Measurements from ENCODE around the gene R3HDM2. TPM values are rescaled to one million over a fixed set of nuclear protein-coding genes. Genes with fewer than 3 reads are reported as not detected.

Gene R3HDM2
- total RNA-seq, 4 donors from 2014 or later: 26.3 to 56.9 (median 33.3) TPM

- Histone ChIP-seq H3K27me3 (no peaks in the 10 kb centered on the region), H3K36me3 (peaks cover 0 to 38% (median 17%) of the 10 kb centered on the region in 4 donors), H3K4me1 (no peaks in the 10 kb centered on the region), H3K4me3 (no peak overlapping the region), H3K9me3 (no peaks in the 10 kb centered on the region), H3K27ac (no peak overlapping the region)
- in situ Hi-C loops (cut with MboI; ENCODE audit: low pct_ligation_motif_present in 1 of 4, low pct_unique_long_range_greater_than_20kb in 1 of 4, low sequenced_read_pairs in 3 of 4) (no loop called here), intact Hi-C loops (cut with DNase I; ENCODE audit: low total_unique reads) (loop anchor here (5.0 kb wide), 1 partner anchor 192 kb away; no protein-coding TSS in a partner anchor)
- WGBS, 2 donors (ENCODE audit: low coverage in 1 of 2): 90 to 92% methylated on average over 3 to 4 of the region's 4 CpGs
- DNase-seq: no peak
- TF ChIP-seq POLR2A (IDR thresholded peaks at IDR 0.05) (no peak), POLR2AphosphoS5 (IDR thresholded peaks at IDR 0.05) (no peak), EP300 (IDR thresholded peaks at IDR 0.05; ENCODE audit: low read depth) (no peak), CTCF (IDR thresholded peaks at IDR 0.05) (no peak)
These were observed 170.5 kb downstream of the R3HDM2 start for GRCh38 chr12:57260366-57260765.

- Histone ChIP-seq H3K9me3 (no peaks in the 10 kb centered on the region), H3K4me3 (no peak overlapping the region), H3K27ac (no peak overlapping the region), H3K27me3 (no peaks in the 10 kb centered on the region), H3K36me3 (peaks cover 0 to 33% (median 16%) of the 10 kb centered on the region in 4 donors), H3K4me1 (no peaks in the 10 kb centered on the region)
- intact Hi-C loops (cut with DNase I; ENCODE audit: low total_unique reads) (no loop called here), in situ Hi-C loops (cut with MboI; ENCODE audit: low pct_ligation_motif_present in 1 of 4, low pct_unique_long_range_greater_than_20kb in 1 of 4, low sequenced_read_pairs in 3 of 4) (no loop called here)
- WGBS, 2 donors (ENCODE audit: low coverage in 1 of 2): 72 to 73% methylated on average over 2 to 6 of the region's 6 CpGs
- TF ChIP-seq EP300 (IDR thresholded peaks at IDR 0.05; ENCODE audit: low read depth) (no peak), POLR2AphosphoS5 (IDR thresholded peaks at IDR 0.05) (no peak), POLR2A (IDR thresholded peaks at IDR 0.05) (no peak), CTCF (IDR thresholded peaks at IDR 0.05) (no peak)
- no peak for DNase-seq
These were observed 171.6 kb downstream of the R3HDM2 start for GRCh38 chr12:57258977-57259970.

GRCh38 chr12:57255916-57256315, 174.9 kb downstream of the R3HDM2 start:
- no peak overlapping the region for H3K4me3 ChIP-seq
- no peaks in the 10 kb centered on the region for H3K27me3 ChIP-seq
- peaks cover 0 to 33% (median 16%) of the 10 kb centered on the region in 4 donors for H3K36me3 ChIP-seq
- 81 to 90% methylated on average over 4 to 6 of the region's 6 CpGs for WGBS, 2 donors (ENCODE audit: low coverage in 1 of 2)
- no peaks in the 10 kb centered on the region for H3K9me3 ChIP-seq
- DNase-seq: no peak
- in situ Hi-C loops (cut with MboI; ENCODE audit: low pct_ligation_motif_present in 1 of 4, low pct_unique_long_range_greater_than_20kb in 1 of 4, low sequenced_read_pairs in 3 of 4) (no loop called here), intact Hi-C loops (cut with DNase I; ENCODE audit: low total_unique reads) (no loop called here)
- no peak overlapping the region for H3K27ac ChIP-seq
- TF ChIP-seq POLR2A (IDR thresholded peaks at IDR 0.05) (no peak), POLR2AphosphoS5 (IDR thresholded peaks at IDR 0.05) (no peak), CTCF (IDR thresholded peaks at IDR 0.05) (no peak), EP300 (IDR thresholded peaks at IDR 0.05; ENCODE audit: low read depth) (no peak)
- no peaks in the 10 kb centered on the region for H3K4me1 ChIP-seq

GRCh38 chr12:57254506-57255280, 176.2 kb downstream of the R3HDM2 start:
- intact Hi-C loops (cut with DNase I; ENCODE audit: low total_unique reads) (no loop called here), in situ Hi-C loops (cut with MboI; ENCODE audit: low pct_ligation_motif_present in 1 of 4, low pct_unique_long_range_greater_than_20kb in 1 of 4, low sequenced_read_pairs in 3 of 4) (no loop called here)
- no peak overlapping the region for H3K4me3 ChIP-seq
- H3K27me3 ChIP-seq: no peaks in the 10 kb centered on the region
- H3K4me1 ChIP-seq: no peaks in the 10 kb centered on the region
- 97% methylated on average over 14 of the region's 14 CpGs; no CpG with 5 or more reads in 1 of the 2 donors for WGBS, 2 donors (ENCODE audit: low coverage in 1 of 2)
- no peak for DNase-seq
- peaks cover 0 to 33% (median 15%) of the 10 kb centered on the region in 4 donors for H3K36me3 ChIP-seq
- no peaks in the 10 kb centered on the region for H3K9me3 ChIP-seq
- H3K27ac ChIP-seq: no peak overlapping the region
- no peak for TF ChIP-seq POLR2AphosphoS5 (IDR thresholded peaks at IDR 0.05)
- no peak for TF ChIP-seq EP300 (IDR thresholded peaks at IDR 0.05; ENCODE audit: low read depth)
- no peak for TF ChIP-seq POLR2A (IDR thresholded peaks at IDR 0.05)
- no peak for TF ChIP-seq CTCF (IDR thresholded peaks at IDR 0.05)

Measured in transverse colon (tissue), 4 donors.